Testis (tissue), 5 donors: ENCODE measurements around the gene CALCB. TPM values are rescaled to one million over a fixed set of nuclear protein-coding genes. Genes with fewer than 3 reads are reported as not detected.
A peak's percentile ranks its signal among the peaks of the same experiment; 100 is the strongest.
"Not testable (repeated sequence)": the region's sequence is repeated elsewhere in the genome, so short reads cannot be mapped to it uniquely, and the experiment has no call there.

ENCODE experiments used
- DNase-seq: peaks from one replicate; pipeline ENCODE4 v3.0.0-alpha.2; 2019
- H3K27ac ChIP-seq, 2 donors: fragments of 200-600 bp; sonication (generic); one replicate each; pipeline ENCODE4 v1.5.1; 2019
- H3K27me3 ChIP-seq: fragments of 200-600 bp; sonication (generic); one replicate; pipeline ENCODE4 v1.5.1; 2019
- H3K36me3 ChIP-seq: fragments of 200-600 bp; sonication (generic); one replicate; pipeline ENCODE4 v1.5.1; 2017; ENCODE audit warnings: low read depth; ENCODE audit errors: missing control alignments
- H3K4me1 ChIP-seq: fragments of 200-600 bp; sonication (generic); one replicate; pipeline ENCODE4 v1.5.1; 2019
- H3K4me3 ChIP-seq, 2 donors: fragments of 200-600 bp; sonication (generic); one replicate each; pipeline ENCODE4 v1.5.1; 2017 to 2019
- H3K9me3 ChIP-seq: fragments of 200-600 bp; sonication (generic); one replicate; pipeline ENCODE4 v1.5.1; 2017
- CTCF ChIP-seq, 3 experiments: fragments of 450-650 bp in 2 of 3; fragments of 200-600 bp in 1 of 3; sonication (generic) in 1 of 3; IDR thresholded peaks; one replicate each; pipeline ENCODE4 v1.5.1; 2016 to 2019; ENCODE audit warnings: antibody characterized with exemption in 3 of 3, mild to moderate bottlenecking in 2 of 3, moderate library complexity in 1 of 3
- POLR2A ChIP-seq: fragments of 450-650 bp; IDR thresholded peaks from one replicate; pipeline ENCODE4 v1.6.1; 2017; ENCODE audit warnings: antibody characterized with exemption, mild to moderate bottlenecking, moderate library complexity
- WGBS, 2 donors: methylation state at CpG; one replicate each; pipeline ENCODE4 v1.1.5; 2018; 5-methylcytosine and 5-hydroxymethylcytosine counted together
- intact Hi-C: fragments of 100-400 bp; cut with DNase I; formaldehyde crosslinking; loops from one replicate; pipeline ENCODE4 v1.15.1; 2023; ENCODE audit warnings: low total_unique reads
- long read RNA-seq, 2 donors: transcript quantifications; one replicate each; lab custom pipeline, GENCODE V29; 2026
- polyA plus RNA-seq: library from polyadenylated mRNA; stranded (reverse); fragments of 350-450 nt; fragmentation: Illumina TruSeq; extraction: RNeasy Lipid Tissue Mini Kit (QIAGEN cat#74804); gene quantifications from one replicate; pipeline ENCODE4 v1.2.3, GENCODE V29; 2014; ENCODE audit warnings: low read depth, low replicate concordance; ENCODE audit not compliant: insufficient read depth
- total RNA-seq, 2 donors: library from RNA; depleted of rRNA; stranded (reverse); fragments of >200 nt; gene quantifications; one replicate each; pipeline ENCODE4 v1.2.3, GENCODE V29; 2016

CALCB gene, protein sequence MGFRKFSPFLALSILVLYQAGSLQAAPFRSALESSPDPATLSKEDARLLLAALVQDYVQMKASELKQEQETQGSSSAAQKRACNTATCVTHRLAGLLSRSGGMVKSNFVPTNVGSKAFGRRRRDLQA
- 1 to 10 TPM; 1.2 to 1.7 TPM for total RNA-seq
- 0.50 TPM for polyA plus RNA-seq
- long read RNA-seq, donor 1: 0 reads
- long read RNA-seq, donor 2: 0 reads

GRCh38 chr11:15073361-15074205, at the start of gene CALCB:
CALCB (plus strand) TSS chr11:15073593; CDS start chr11:15074719, 1,126 bp downstream.
- no peaks in the 10 kb centered on the region for H3K36me3 ChIP-seq
- intact Hi-C loops: no loop called here
- TF ChIP-seq CTCF (IDR thresholded peaks at IDR 0.05) (no peak), POLR2A (no peak)
- 2 to 4% methylated on average over 21 to 55 of the region's 60 CpGs for WGBS, 2 donors
- peak; percentile 14 for DNase-seq
- peaks cover 3% of the 10 kb centered on the region for H3K4me1 ChIP-seq
- peak within 1 kb of the TSS; percentile 0 to 21 for H3K4me3 ChIP-seq
- no peaks in the 10 kb centered on the region for H3K9me3 ChIP-seq
- no peaks in the 10 kb centered on the region for H3K27me3 ChIP-seq
- no peak within 1 kb of the TSS for H3K27ac ChIP-seq

DNA sequence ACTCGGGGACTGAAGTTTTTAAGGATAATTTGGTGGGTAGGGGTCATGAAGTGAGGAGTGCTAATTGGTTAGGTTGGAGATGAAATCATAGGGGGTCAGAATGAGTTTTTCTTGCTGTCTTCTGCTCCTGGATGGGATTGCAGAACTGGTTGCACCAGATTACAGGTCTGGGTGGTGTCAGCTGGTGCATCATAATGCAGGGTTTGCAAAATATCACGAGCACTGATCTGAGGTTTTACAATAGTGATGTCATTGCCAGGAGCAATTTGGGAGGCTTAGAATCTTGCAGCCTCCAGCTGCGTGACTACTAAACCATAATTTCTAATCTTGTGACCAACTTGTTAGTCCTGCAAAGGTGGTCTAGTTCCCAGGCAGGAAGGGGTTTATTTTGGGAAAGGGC, 46.4 kb upstream of the CALCB start:
- Histone ChIP-seq H3K4me3 (no peak overlapping the region), H3K27me3 (no peaks in the 10 kb centered on the region), H3K36me3 (no peaks in the 10 kb centered on the region), H3K4me1 (no peaks in the 10 kb centered on the region), H3K27ac (no peak overlapping the region), H3K9me3 (no peaks in the 10 kb centered on the region)
- 67 to 71% methylated on average over 3 of the region's 3 CpGs for WGBS, 2 donors
- no peak for TF ChIP-seq POLR2A
- no peak for TF ChIP-seq CTCF (IDR thresholded peaks at IDR 0.05)
- intact Hi-C loops: no loop called here
- no peak for DNase-seq

DNA sequence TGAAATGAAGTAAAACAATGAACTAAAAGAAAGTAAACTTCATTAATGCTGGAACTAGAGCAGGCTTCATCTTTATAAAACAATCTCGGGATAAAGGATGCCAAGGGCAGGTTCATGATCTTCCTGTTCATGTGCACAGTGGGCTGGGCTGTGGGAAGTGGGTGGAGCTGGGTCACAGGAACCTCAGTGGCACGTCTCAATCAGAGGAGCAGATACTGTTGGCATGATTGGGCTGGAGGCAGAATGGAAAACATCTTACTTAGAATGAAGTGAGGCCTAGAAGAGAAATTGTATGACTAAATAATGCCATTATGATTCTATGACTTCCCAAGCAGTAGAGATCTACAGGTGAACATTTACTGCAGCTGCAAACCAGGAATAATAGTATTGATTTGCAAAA, 45.4 kb upstream of the CALCB start:
- H3K36me3 ChIP-seq: no peaks in the 10 kb centered on the region
- H3K4me3 ChIP-seq: no peak overlapping the region
- H3K27me3 ChIP-seq: no peaks in the 10 kb centered on the region
- H3K27ac ChIP-seq: no peak overlapping the region
- intact Hi-C loops: no loop called here
- no peaks in the 10 kb centered on the region for H3K4me1 ChIP-seq
- WGBS, 2 donors: 67 to 75% methylated on average over 2 of the region's 2 CpGs
- no peak for DNase-seq
- TF ChIP-seq POLR2A (no peak), CTCF (IDR thresholded peaks at IDR 0.05) (no peak)
- no peaks in the 10 kb centered on the region for H3K9me3 ChIP-seq

DNA sequence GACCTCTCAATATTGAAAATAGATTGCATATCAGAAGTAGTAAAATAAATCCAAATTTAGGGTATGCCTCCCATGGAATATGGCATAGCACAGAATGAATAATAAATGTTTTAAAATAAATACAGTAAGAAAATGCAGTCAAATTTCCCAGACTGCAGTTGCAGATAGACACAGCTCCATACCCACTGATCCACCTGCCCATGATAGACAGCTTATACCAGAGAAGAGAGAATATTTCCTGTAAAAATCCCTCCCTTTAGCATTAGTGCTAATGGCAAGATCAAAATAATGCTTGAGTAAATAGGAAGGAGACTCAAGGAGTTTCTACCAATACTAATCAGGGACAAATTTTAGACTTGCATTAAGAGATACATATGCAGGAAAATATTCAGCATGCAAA, 45.0 kb upstream of the CALCB start:
- DNase-seq: no peak
- Histone ChIP-seq H3K4me3 (no peak overlapping the region), H3K9me3 (no peaks in the 10 kb centered on the region), H3K36me3 (no peaks in the 10 kb centered on the region), H3K4me1 (no peaks in the 10 kb centered on the region), H3K27ac (no peak overlapping the region), H3K27me3 (no peaks in the 10 kb centered on the region)
- TF ChIP-seq POLR2A (no peak), CTCF (IDR thresholded peaks at IDR 0.05) (no peak)
- intact Hi-C loops: no loop called here

DNA sequence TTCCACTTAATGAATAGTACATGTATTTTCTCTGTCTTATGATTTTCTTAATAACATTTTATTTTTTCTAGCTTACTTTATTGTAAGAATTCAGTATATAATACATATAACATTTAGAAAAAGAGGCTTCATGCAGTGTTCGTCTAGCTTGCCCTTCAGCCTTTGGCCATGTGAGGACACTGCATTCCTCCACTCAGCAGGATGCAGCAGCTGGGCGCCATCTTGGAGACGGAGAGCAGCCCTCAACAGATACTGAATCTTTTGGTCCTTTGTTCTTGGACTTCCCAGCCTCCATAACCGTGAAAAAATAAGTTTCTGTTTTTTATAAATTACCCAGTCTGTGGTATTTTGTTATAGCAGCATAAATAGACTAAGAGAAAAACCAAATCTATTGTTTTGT, 41.4 kb upstream of the CALCB start:
- H3K27ac ChIP-seq, H3K36me3 ChIP-seq, H3K27me3 ChIP-seq, H3K9me3 ChIP-seq, DNase-seq, H3K4me1 ChIP-seq, H3K4me3 ChIP-seq, intact Hi-C loops: not testable (repeated sequence)
- 79 to 80% methylated on average over 4 of the region's 4 CpGs for WGBS, 2 donors
